Stomach smooth muscle (tissue), 2 donors: ENCODE measurements around the gene RRBP1.

Experiments
- H3K27ac ChIP-seq: one replicate; pipeline ENCODE4 v1.7.0; 2013; ENCODE audit warnings: mild to moderate bottlenecking, low read length, inconsistent platforms
- H3K27me3 ChIP-seq, 2 donors: one replicate each; pipeline ENCODE4 v1.7.0; 2013; ENCODE audit warnings: low read length in 2 of 2; ENCODE audit not compliant: insufficient read depth in 2 of 2, control insufficient read depth in 1 of 2
- H3K36me3 ChIP-seq, 2 donors: one replicate each; pipeline ENCODE4 v1.7.0; 2013; ENCODE audit warnings: low read length in 2 of 2; ENCODE audit not compliant: control insufficient read depth in 2 of 2, insufficient read depth in 2 of 2
- H3K4me1 ChIP-seq: one replicate; pipeline ENCODE4 v1.7.0; 2013; ENCODE audit warnings: low read length; ENCODE audit not compliant: control insufficient read depth, insufficient read depth
- H3K4me3 ChIP-seq, 2 donors: one replicate each; pipeline ENCODE4 v1.7.0; 2013; ENCODE audit warnings: low read length in 2 of 2
- H3K9ac ChIP-seq, 2 donors: one replicate each; pipeline ENCODE4 v1.7.0; 2013; ENCODE audit warnings: low read length in 2 of 2, mild to moderate bottlenecking in 1 of 2
- H3K9me3 ChIP-seq, 2 donors: one replicate each; pipeline ENCODE4 v1.7.0; 2013; ENCODE audit warnings: low read length in 2 of 2; ENCODE audit not compliant: control insufficient read depth in 2 of 2
- donor health status: healthy.
- donor health status: Pancreatic carcinoma.

The RRBP1 gene

GRCh38 chr20:17595856-17596255 lies 86.2 kb downstream of the RRBP1 start:
- peaks cover 7 to 14% of the 10 kb centered on the region in 2 donors for H3K36me3 ChIP-seq
- no peaks in the 10 kb centered on the region for H3K9me3 ChIP-seq
- H3K4me3 ChIP-seq, result peak overlapping the region; percentile 1 to 13
- H3K27me3 ChIP-seq, result no peaks in the 10 kb centered on the region
- peak overlapping the region in 1 of 2 donors; percentile 15 for H3K9ac ChIP-seq
- H3K27ac ChIP-seq, result no peak overlapping the region
- peaks cover 60% of the 10 kb centered on the region for H3K4me1 ChIP-seq

DNA sequence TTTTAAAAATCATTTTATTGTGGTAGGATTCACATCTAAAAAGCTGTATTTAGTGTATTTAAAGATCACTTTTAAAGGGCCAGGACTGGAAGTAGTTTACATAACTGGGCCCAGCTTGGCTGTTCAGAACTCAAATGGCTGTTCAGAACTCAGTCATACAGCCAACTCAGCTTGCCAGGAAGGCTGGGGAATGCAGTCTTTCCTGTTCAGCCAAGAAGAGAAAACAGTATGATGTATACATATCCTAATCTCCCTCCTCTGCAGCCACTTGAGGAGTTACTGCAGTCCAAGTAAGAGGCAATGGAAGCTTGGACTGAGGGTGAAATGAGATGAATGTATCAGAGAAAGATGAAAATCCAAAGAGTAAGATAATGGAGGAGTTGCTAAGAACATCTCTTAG lies 87.6 kb downstream of the RRBP1 start:
- peak overlapping the region; percentile 24 to 40 for H3K4me3 ChIP-seq
- no peak overlapping the region for H3K9ac ChIP-seq
- H3K4me1 ChIP-seq, result peaks cover 56% of the 10 kb centered on the region
- H3K36me3 ChIP-seq, result peaks cover 5 to 13% of the 10 kb centered on the region in 2 donors
- peak overlapping the region; percentile 56 for H3K27ac ChIP-seq
- H3K27me3 ChIP-seq, result no peaks in the 10 kb centered on the region
- H3K9me3 ChIP-seq, result no peaks in the 10 kb centered on the region

GRCh38 chr20:17593902-17594301 lies 88.1 kb downstream of the RRBP1 start:
- H3K9ac ChIP-seq, result no peak overlapping the region
- no peaks in the 10 kb centered on the region for H3K9me3 ChIP-seq
- H3K27me3 ChIP-seq, result no peaks in the 10 kb centered on the region
- peak overlapping the region in 1 of 2 donors; percentile 40 for H3K4me3 ChIP-seq
- H3K36me3 ChIP-seq, result peaks cover 0 to 7% of the 10 kb centered on the region in 2 donors
- H3K27ac ChIP-seq, result peak overlapping the region; percentile 56
- H3K4me1 ChIP-seq, result peaks cover 51% of the 10 kb centered on the region

GRCh38 chr20:17590245-17590644 lies 91.8 kb downstream of the RRBP1 start:
- Histone ChIP-seq H3K27ac (peak overlapping the region; percentile 62), H3K27me3 (no peaks in the 10 kb centered on the region), H3K4me3 (peak overlapping the region in 1 of 2 donors; percentile 59), H3K9me3 (no peaks in the 10 kb centered on the region), H3K9ac (no peak overlapping the region), H3K4me1 (peaks cover 46% of the 10 kb centered on the region), H3K36me3 (peaks cover 0 to 5% of the 10 kb centered on the region in 2 donors)

DNA sequence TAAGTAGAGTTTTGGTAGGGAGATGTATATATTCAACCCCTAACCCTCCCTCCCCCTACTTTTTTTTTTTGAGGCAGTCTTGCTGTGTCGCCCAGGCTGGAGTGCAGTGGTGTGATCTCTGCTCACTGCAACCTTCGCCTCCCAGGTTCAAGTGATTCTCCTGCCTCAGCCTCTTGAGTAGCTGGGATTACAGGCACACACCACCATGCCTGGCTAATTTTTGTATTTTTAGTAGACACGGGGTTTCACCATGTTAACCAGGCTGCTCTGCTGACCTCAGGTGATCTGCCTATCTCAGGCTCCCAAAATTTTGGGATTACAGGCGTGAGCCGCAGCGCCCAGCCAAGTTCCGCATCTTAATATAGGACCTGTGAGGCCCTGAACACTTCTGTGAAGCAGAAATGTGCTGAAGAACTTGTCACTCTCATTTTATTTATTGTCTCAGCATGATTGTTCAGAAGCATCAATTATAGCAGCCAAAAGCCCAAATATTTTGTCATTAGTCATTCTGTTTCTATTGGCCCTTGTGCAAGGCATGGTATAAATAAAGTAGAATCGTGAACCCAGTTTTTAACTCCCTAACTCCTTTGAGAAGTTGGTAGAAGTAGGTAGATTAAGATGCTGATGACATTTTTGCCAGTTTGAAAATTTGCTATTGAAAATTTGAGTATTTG lies 92.7 kb downstream of the RRBP1 start:
- peak overlapping the region; percentile 43 to 49 for H3K9ac ChIP-seq
- H3K27me3 ChIP-seq, result no peaks in the 10 kb centered on the region
- peaks cover 38% of the 10 kb centered on the region for H3K4me1 ChIP-seq
- H3K27ac ChIP-seq, result peak overlapping the region; percentile 41
- H3K36me3 ChIP-seq, result peaks cover 0 to 5% of the 10 kb centered on the region in 2 donors
- no peaks in the 10 kb centered on the region for H3K9me3 ChIP-seq
- peak overlapping the region; percentile 59 to 60 for H3K4me3 ChIP-seq

GRCh38 chr20:17587824-17588223 lies 94.2 kb downstream of the RRBP1 start:
- H3K9ac ChIP-seq, result peak overlapping the region in 1 of 2 donors; percentile 35
- peaks cover 24% of the 10 kb centered on the region for H3K4me1 ChIP-seq
- no peaks in the 10 kb centered on the region for H3K9me3 ChIP-seq
- H3K36me3 ChIP-seq, result peaks cover 0 to 5% of the 10 kb centered on the region in 2 donors
- peak overlapping the region; percentile 13 to 55 for H3K4me3 ChIP-seq
- H3K27ac ChIP-seq, result peak overlapping the region; percentile 41
- no peaks in the 10 kb centered on the region for H3K27me3 ChIP-seq

GRCh38 chr20:17587148-17587547 lies 94.9 kb downstream of the RRBP1 start:
- H3K27me3 ChIP-seq, result no peaks in the 10 kb centered on the region
- H3K9ac ChIP-seq, result peak overlapping the region in 1 of 2 donors; percentile 23
- no peaks in the 10 kb centered on the region for H3K9me3 ChIP-seq
- no peak overlapping the region for H3K27ac ChIP-seq
- peaks cover 0 to 2% of the 10 kb centered on the region in 2 donors for H3K36me3 ChIP-seq
- H3K4me3 ChIP-seq, result no peak overlapping the region
- H3K4me1 ChIP-seq, result peaks cover 20% of the 10 kb centered on the region

DNA sequence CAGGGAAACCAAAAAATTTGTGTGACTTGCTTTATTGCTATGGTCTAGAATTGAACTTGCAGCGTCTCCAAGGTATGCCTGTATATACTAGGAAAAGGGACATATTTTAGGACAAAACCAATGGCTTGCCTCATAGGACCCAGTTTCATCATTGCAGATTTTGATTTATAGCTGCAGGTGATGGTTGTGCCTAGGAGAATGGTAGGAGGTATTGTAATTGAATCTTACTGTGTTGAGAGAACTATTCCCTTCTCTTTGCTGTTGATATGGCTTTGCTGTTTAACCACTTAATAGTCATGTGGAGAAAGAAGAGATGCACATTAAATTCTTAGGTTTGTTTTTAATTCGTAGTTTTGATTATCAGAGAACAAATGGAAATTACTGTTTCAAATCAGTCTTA lies 95.8 kb downstream of the RRBP1 start:
- Histone ChIP-seq H3K9ac (no peak overlapping the region), H3K9me3 (no peaks in the 10 kb centered on the region), H3K27me3 (no peaks in the 10 kb centered on the region), H3K4me1 (peaks cover 18% of the 10 kb centered on the region), H3K4me3 (peak overlapping the region; percentile 24 to 35), H3K27ac (no peak overlapping the region), H3K36me3 (peaks cover 0 to 2% of the 10 kb centered on the region in 2 donors)

GRCh38 chr20:17584689-17585088 lies 97.4 kb downstream of the RRBP1 start:
- H3K4me1 ChIP-seq, result peaks cover 27% of the 10 kb centered on the region
- peaks cover 0 to 2% of the 10 kb centered on the region in 2 donors for H3K36me3 ChIP-seq
- peak overlapping the region in 1 of 2 donors; percentile 17 for H3K4me3 ChIP-seq
- H3K27ac ChIP-seq, result no peak overlapping the region
- no peaks in the 10 kb centered on the region for H3K27me3 ChIP-seq
- no peaks in the 10 kb centered on the region for H3K9me3 ChIP-seq
- H3K9ac ChIP-seq, result no peak overlapping the region

- H3K9me3 ChIP-seq, result no peaks in the 10 kb centered on the region
- H3K9ac ChIP-seq, result no peak overlapping the region
- H3K4me1 ChIP-seq, result peaks cover 33% of the 10 kb centered on the region
- H3K27me3 ChIP-seq, result no peaks in the 10 kb centered on the region
- no peak overlapping the region for H3K4me3 ChIP-seq
- no peaks in the 10 kb centered on the region for H3K36me3 ChIP-seq
- H3K27ac ChIP-seq, result no peak overlapping the region
Measured at GRCh38 chr20:17583126-17583525, 98.9 kb downstream of the RRBP1 start.

DNA sequence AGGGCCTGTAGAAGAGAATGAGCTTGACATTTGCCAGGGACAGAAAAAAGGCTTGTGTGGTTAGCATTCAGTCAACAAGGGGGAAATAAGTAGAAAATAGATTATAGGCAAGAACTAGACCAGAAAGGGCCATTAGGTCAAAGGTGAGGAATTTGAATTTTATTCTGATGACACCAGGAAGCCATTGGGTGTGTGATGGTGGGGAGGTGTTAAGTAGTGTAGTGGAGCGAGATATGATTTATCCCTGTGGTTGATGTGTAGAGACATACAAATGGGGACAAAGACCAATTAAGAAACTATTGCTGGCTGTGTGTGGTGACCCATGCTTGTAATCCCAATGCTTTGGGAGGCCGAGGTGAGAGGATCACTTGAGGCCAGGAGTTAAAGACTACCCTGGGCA lies 101.1 kb downstream of the RRBP1 start:
- Histone ChIP-seq H3K27me3 (no peaks in the 10 kb centered on the region), H3K9me3 (no peaks in the 10 kb centered on the region), H3K27ac (peak overlapping the region; percentile 60), H3K4me3 (peak overlapping the region; percentile 6 to 57), H3K4me1 (peaks cover 26% of the 10 kb centered on the region), H3K9ac (no peak overlapping the region), H3K36me3 (no peaks in the 10 kb centered on the region)
